ENCODE results near the gene UGT3A2.

The UGT3A2 gene

GRCh38 chr5:36073595-36074216 is 7.0 kb upstream of the UGT3A2 start:
- Histone ChIP-seq H3K4me3 (ENCODE audit: severe bottlenecking) (no peak overlapping the region), H3K27ac (ENCODE audit: poor library complexity, severe bottlenecking) (no peak overlapping the region), H3K27me3 (ENCODE audit: insufficient read depth, poor library complexity, severe bottlenecking) (peaks cover 15% of the 10 kb centered on the region), H3K36me3 (ENCODE audit: low read depth) (no peaks in the 10 kb centered on the region), H3K9me3 (ENCODE audit: severe bottlenecking) (no peaks in the 10 kb centered on the region), H3K4me1 (ENCODE audit: insufficient read depth, poor library complexity, severe bottlenecking) (no peaks in the 10 kb centered on the region)
- TF ChIP-seq, protein P1, sequence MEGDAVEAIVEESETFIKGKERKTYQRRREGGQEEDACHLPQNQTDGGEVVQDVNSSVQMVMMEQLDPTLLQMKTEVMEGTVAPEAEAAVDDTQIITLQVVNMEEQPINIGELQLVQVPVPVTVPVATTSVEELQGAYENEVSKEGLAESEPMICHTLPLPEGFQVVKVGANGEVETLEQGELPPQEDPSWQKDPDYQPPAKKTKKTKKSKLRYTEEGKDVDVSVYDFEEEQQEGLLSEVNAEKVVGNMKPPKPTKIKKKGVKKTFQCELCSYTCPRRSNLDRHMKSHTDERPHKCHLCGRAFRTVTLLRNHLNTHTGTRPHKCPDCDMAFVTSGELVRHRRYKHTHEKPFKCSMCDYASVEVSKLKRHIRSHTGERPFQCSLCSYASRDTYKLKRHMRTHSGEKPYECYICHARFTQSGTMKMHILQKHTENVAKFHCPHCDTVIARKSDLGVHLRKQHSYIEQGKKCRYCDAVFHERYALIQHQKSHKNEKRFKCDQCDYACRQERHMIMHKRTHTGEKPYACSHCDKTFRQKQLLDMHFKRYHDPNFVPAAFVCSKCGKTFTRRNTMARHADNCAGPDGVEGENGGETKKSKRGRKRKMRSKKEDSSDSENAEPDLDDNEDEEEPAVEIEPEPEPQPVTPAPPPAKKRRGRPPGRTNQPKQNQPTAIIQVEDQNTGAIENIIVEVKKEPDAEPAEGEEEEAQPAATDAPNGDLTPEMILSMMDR (IDR thresholded peaks at IDR 0.05; ENCODE audit: poor library complexity, severe bottlenecking), result peak; percentile 46
- no peak for DNase-seq (ENCODE audit: low spot score)
- peak; percentile 78 for ATAC-seq (ENCODE audit: low read depth)

- Histone ChIP-seq H3K27ac (ENCODE audit: poor library complexity, severe bottlenecking) (no peak overlapping the region), H3K4me3 (ENCODE audit: severe bottlenecking) (no peak overlapping the region)
- no peak for DNase-seq (ENCODE audit: low spot score)
These were observed 4.2 kb upstream of the UGT3A2 start for GRCh38 chr5:36070687-36071571.

GRCh38 chr5:36068751-36069281 is 2.1 kb upstream of the UGT3A2 start:
- no peak overlapping the region for H3K27ac ChIP-seq (ENCODE audit: poor library complexity, severe bottlenecking)
- no peak overlapping the region for H3K4me3 ChIP-seq (ENCODE audit: severe bottlenecking)
- H3K36me3 ChIP-seq (ENCODE audit: low read depth), result no peaks in the 10 kb centered on the region
- H3K4me1 ChIP-seq (ENCODE audit: insufficient read depth, poor library complexity, severe bottlenecking), result no peaks in the 10 kb centered on the region
- TF ChIP-seq, protein P1 (IDR thresholded peaks at IDR 0.05; ENCODE audit: poor library complexity, severe bottlenecking), result no peak
- no peak for DNase-seq (ENCODE audit: low spot score)
- H3K27me3 ChIP-seq (ENCODE audit: insufficient read depth, poor library complexity, severe bottlenecking), result peaks cover 20% of the 10 kb centered on the region
- H3K9me3 ChIP-seq (ENCODE audit: severe bottlenecking), result no peaks in the 10 kb centered on the region
- ATAC-seq (ENCODE audit: low read depth), result no peak

More at GRCh38 chr5:36070687-36071571, 4.2 kb upstream of the UGT3A2 start:
- H3K9me3 ChIP-seq (ENCODE audit: severe bottlenecking), result no peaks in the 10 kb centered on the region
- H3K4me1 ChIP-seq (ENCODE audit: insufficient read depth, poor library complexity, severe bottlenecking), result no peaks in the 10 kb centered on the region
- ATAC-seq (ENCODE audit: low read depth), result peak; percentile 40; the same call in 2 of the 3 replicates
- H3K27me3 ChIP-seq (ENCODE audit: insufficient read depth, poor library complexity, severe bottlenecking), result peaks cover 10% of the 10 kb centered on the region
- no peaks in the 10 kb centered on the region for H3K36me3 ChIP-seq (ENCODE audit: low read depth)
- TF ChIP-seq, protein P1 (IDR thresholded peaks at IDR 0.05; ENCODE audit: poor library complexity, severe bottlenecking), result no peak

- H3K4me1 ChIP-seq (ENCODE audit: insufficient read depth, poor library complexity, severe bottlenecking), result no peaks in the 10 kb centered on the region
- peaks cover 20% of the 10 kb centered on the region for H3K27me3 ChIP-seq (ENCODE audit: insufficient read depth, poor library complexity, severe bottlenecking)
- H3K27ac ChIP-seq (ENCODE audit: poor library complexity, severe bottlenecking), result no peak overlapping the region
- DNase-seq (ENCODE audit: low spot score) (no peak), ATAC-seq (ENCODE audit: low read depth) (peak; percentile 40)
- TF ChIP-seq, protein P1 (IDR thresholded peaks at IDR 0.05; ENCODE audit: poor library complexity, severe bottlenecking), result no peak
- peak overlapping the region; percentile 1 for H3K4me3 ChIP-seq (ENCODE audit: severe bottlenecking)
- no peaks in the 10 kb centered on the region for H3K36me3 ChIP-seq (ENCODE audit: low read depth)
- H3K9me3 ChIP-seq (ENCODE audit: severe bottlenecking), result no peaks in the 10 kb centered on the region
These were observed 612 bp downstream of the UGT3A2 start for GRCh38 chr5:36066001-36066539.
